Bronchial epithelial cell (primary cell): ENCODE results near the gene ARHGAP1. TPM values are rescaled to one million over a fixed set of nuclear protein-coding genes. Genes with fewer than 3 reads are reported as not detected.
A peak's percentile ranks its signal among the peaks of the same experiment; 100 is the strongest.
"Not testable (repeated sequence)": the region's sequence is repeated elsewhere in the genome, so short reads cannot be mapped to it uniquely, and the experiment has no call there.

Source experiments
- DNase-seq: peaks from one replicate; pipeline ENCODE4 v3.0.0-alpha.2; 2010; ENCODE audit warnings: low read depth
- FAIRE-seq: peaks from 2 replicates; lab custom pipeline; 2011; peaks lifted over from hg19 to GRCh38; lab: Jason Lieb, UNC
- H3K27me3 ChIP-seq: 2 replicates; pipeline ENCODE4 v1.5.1; 2011; ENCODE audit warnings: low read length; ENCODE audit not compliant: control insufficient read depth, insufficient read depth
- H3K36me3 ChIP-seq: 2 replicates; pipeline ENCODE4 v1.5.1; 2011; ENCODE audit warnings: low read length; ENCODE audit not compliant: control insufficient read depth, insufficient read depth
- H3K4me3 ChIP-seq: 2 replicates; pipeline ENCODE4 v1.5.1; 2011; ENCODE audit warnings: mild to moderate bottlenecking, low read depth, low read length, control low read depth
- total RNA-seq: library from RNA; depleted of rRNA; stranded (reverse); fragments of >200 nt; gene quantifications from 2 replicates; pipeline ENCODE4 v1.2.1, GENCODE V29; 2014
- TF ChIP-seq, protein P1 (sequence below): IDR thresholded peaks from 2 replicates; pipeline ENCODE4 v1.5.1; 2011; ENCODE audit warnings: mild to moderate bottlenecking, moderate library complexity, low read length, control low read depth, inconsistent platforms; ENCODE audit not compliant: insufficient read depth, severe bottlenecking

The ARHGAP1 gene
- total RNA-seq, 1 donor from 2014 or later, result 15.5 TPM

DNA sequence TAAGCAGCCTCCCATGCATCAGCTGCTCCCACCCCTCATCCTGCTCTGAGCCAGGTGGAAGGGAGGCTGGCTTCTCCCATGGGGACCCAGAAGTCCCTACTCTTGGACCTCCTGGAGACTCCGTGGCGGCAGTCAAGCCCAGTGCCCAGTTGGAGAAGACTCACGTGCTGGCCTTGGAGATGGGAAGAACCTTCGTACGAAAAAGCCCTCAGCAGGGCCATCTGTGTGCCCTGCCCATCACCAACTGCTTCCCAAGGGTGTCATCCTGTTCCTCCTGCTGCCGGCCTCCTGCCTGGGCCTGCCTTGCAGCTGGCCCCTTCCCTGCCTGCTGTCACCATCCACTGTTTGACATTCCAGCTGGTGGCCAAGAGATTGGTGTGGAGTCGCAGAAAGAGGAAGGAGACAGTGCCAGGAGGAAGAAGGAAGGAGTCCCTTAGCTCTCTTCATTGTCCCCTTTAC, 28.0 kb downstream of the ARHGAP1 start:
- H3K4me3 ChIP-seq, result no peak overlapping the region
- TF ChIP-seq, protein P1, sequence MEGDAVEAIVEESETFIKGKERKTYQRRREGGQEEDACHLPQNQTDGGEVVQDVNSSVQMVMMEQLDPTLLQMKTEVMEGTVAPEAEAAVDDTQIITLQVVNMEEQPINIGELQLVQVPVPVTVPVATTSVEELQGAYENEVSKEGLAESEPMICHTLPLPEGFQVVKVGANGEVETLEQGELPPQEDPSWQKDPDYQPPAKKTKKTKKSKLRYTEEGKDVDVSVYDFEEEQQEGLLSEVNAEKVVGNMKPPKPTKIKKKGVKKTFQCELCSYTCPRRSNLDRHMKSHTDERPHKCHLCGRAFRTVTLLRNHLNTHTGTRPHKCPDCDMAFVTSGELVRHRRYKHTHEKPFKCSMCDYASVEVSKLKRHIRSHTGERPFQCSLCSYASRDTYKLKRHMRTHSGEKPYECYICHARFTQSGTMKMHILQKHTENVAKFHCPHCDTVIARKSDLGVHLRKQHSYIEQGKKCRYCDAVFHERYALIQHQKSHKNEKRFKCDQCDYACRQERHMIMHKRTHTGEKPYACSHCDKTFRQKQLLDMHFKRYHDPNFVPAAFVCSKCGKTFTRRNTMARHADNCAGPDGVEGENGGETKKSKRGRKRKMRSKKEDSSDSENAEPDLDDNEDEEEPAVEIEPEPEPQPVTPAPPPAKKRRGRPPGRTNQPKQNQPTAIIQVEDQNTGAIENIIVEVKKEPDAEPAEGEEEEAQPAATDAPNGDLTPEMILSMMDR, result no peak
- H3K27me3 ChIP-seq, result no peaks in the 10 kb centered on the region
- DNase-seq (no peak), FAIRE-seq (no peak)
- peaks cover 18% of the 10 kb centered on the region for H3K36me3 ChIP-seq

DNA sequence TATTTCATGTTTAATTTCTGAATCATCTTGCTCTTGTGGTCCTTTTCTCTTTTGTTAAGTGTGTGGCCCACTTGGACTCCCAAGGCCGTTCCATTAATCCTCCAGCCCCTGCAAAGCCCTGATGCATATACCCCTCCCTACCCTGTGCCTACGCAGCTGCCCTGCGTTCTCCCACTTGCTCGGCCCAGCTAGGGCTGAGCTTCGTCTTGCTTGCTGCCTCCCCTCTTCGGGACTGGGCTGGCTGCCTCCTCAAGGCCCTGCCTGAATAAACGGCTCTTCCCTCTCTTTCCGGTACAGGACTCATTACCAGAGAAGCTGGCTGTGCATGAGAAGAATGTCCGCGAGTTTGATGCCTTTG, 28.5 kb downstream of the ARHGAP1 start:
- no peak overlapping the region for H3K4me3 ChIP-seq
- TF ChIP-seq, protein P1, result no peak
- peaks cover 18% of the 10 kb centered on the region for H3K36me3 ChIP-seq
- FAIRE-seq (no peak), DNase-seq (no peak)
- H3K27me3 ChIP-seq, result no peaks in the 10 kb centered on the region

DNA sequence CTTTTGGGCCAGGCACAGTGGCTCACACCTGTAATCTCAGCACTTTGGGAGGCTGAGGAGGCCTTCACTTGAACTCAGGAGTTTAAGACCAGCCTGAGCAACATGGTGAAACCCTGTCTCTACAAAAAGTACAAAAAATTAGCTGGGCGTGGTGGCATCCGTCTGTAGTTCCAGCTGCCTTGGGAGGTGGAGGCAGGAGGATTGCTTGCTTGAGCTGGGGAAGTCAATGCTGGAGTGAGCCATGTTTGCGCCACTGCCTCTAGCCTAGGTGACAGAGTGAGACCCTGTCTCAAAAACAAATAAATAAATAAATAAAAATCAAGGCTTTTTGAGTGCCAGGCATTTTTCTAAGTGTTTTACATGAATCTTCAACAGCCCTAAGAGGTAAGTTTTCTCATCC, 29.9 kb downstream of the ARHGAP1 start:
- not testable (repeated sequence) for DNase-seq, H3K4me3 ChIP-seq, FAIRE-seq, H3K27me3 ChIP-seq
- peaks cover 18% of the 10 kb centered on the region for H3K36me3 ChIP-seq

DNA sequence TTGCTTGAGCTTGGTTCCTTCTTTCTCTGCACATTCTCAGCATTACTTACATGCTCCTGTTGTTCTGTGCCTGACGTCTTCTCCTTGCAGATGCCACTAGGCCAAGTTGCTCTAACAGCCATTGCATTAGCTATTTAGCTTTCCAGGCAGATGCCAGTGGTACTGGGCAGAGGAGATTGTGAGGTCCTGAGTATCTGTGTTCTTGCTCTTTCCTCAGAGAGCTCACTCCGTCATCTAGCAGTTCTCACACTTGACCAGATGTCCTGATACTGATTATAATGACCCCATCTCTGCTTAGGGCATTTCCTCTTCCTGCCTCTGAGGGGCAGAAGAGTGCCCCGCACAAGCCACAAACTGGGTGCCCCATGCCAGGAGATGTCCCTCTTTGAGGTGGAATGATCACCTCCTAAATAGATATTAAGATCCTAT, 30.7 kb downstream of the ARHGAP1 start:
- TF ChIP-seq, protein P1, result peak; percentile 51
- Histone ChIP-seq H3K27me3 (no peaks in the 10 kb centered on the region), H3K36me3 (peaks cover 22% of the 10 kb centered on the region), H3K4me3 (no peak overlapping the region)
- DNase-seq (no peak), FAIRE-seq (no peak)

DNA sequence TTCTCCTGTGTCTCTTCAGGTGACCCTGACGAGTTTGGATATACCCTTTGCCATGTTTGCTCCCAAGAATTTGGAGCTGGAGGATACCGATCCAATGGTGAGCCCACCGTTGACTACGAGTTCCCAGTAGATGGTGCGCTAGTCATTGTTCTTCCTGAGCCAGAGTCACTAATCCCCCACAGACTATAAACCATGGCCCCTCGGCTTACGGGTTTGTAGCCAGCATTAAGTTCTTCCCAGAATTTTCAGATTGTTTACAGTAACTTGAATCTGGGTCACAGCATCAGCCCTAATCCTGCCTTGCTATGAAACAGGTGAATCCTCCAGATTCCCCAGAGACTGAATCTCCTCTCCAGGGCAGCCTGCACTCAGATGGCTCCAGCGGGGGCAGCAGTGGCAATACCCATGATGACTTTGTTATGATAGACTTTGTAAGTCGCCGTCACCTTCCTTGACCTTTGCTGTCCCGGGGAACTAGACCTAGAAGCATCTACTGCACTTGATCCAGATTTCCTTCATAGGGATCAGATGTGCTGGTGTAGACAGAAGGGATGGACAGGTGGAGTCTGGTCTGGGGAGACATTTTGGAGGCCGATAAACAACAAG, 31.8 kb downstream of the ARHGAP1 start:
- TF ChIP-seq, protein P1, result no peak
- H3K4me3 ChIP-seq, result no peak overlapping the region
- no peaks in the 10 kb centered on the region for H3K27me3 ChIP-seq
- FAIRE-seq (no peak), DNase-seq (no peak)
- peaks cover 24% of the 10 kb centered on the region for H3K36me3 ChIP-seq

DNA sequence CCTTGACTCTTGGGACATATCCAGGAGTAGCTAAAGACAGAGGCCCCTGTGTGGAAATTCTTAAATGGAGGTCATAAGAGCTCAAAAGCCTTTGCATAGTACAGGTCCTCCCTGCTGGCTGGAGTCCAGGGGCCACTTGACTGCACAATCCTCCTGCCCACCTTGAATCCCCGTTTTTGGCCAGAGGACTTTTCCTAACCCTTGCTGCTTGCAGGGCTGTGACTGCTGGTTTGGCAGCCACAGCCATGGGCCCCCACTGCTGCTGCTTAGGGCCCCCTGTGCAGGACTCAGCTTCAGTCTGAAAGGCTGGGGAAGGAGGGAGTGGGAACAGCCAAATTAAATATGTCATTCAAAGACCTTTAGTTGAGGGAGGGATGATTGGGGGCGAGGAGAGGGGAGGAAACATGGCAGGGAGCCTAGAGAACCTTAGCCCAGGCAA, 33.4 kb downstream of the ARHGAP1 start:
- peaks cover 24% of the 10 kb centered on the region for H3K36me3 ChIP-seq
- H3K4me3 ChIP-seq, result no peak overlapping the region
- no peaks in the 10 kb centered on the region for H3K27me3 ChIP-seq
- FAIRE-seq, result no peak
- TF ChIP-seq, protein P1, result no peak
- DNase-seq, result no peak
